GM12878 (cell line): ENCODE measurements around the gene NBR1. TPM values are rescaled to one million over a fixed set of nuclear protein-coding genes. Genes with fewer than 3 reads are reported as not detected.
"Not testable (repeated sequence)": the region's sequence is repeated elsewhere in the genome, so short reads cannot be mapped to it uniquely, and the experiment has no call there.

Experiments
- ATAC-seq: fragments of 200-7000 bp; cut with Tn5 transposase; 3 replicates; pipeline ENCODE4 v1.9.1; 2020; ENCODE audit warnings: mild to moderate bottlenecking, moderate library complexity
- BruUV-seq: library from RNA; stranded (reverse); fragments of 400-500 nt; replicated peaks from 2 replicates; lab custom pipeline; 2021; lab: Mats Ljungman, UMichigan
- CTCF ChIA-PET: fragments of 300-600 bp; sonication (Branson Sonifier 250); formaldehyde crosslinking; extraction: SDS; loops from one replicate; lab custom pipeline; 2021; ENCODE audit warnings: inconsistent platforms; lab: Yijun Ruan, JAX
- POLR2A ChIA-PET: fragments of 350-600 bp; formaldehyde crosslinking; extraction: SDS; loops from one replicate; lab custom pipeline; 2021; ENCODE audit warnings: inconsistent platforms; lab: Charles Lee
- RAD21 ChIA-PET: fragments of 300-600 bp; sonication (Branson Sonifier 250); formaldehyde crosslinking; loops from one replicate; lab custom pipeline; 2023; ENCODE audit warnings: antibody characterized with exemption; ENCODE audit not compliant: unreplicated experiment; lab: Charles Lee
- SMC1A ChIA-PET: fragments of 300-600 bp; sonication (Branson Sonifier 250); formaldehyde crosslinking; loops from one replicate; lab custom pipeline; 2023; ENCODE audit not compliant: unreplicated experiment, uncharacterized antibody; lab: Charles Lee
- DNase-seq: peaks from one replicate; pipeline ENCODE4 v3.0.0-alpha.2; 2011; ENCODE audit warnings: low read depth, low spot score
- FAIRE-seq: peaks from 3 replicates; lab custom pipeline; 2011; peaks lifted over from hg19 to GRCh38; lab: Jason Lieb, UNC
- H2AFZ ChIP-seq: 2 replicates; pipeline ENCODE4 v1.6.0; 2011; ENCODE audit warnings: low read depth, low read length, control low read depth; ENCODE audit not compliant: control insufficient read depth
- H3K27ac ChIP-seq: 2 replicates; pipeline ENCODE4 v1.5.1; 2011; ENCODE audit warnings: control low read depth; ENCODE audit not compliant: control insufficient read depth, insufficient read depth
- H3K27me3 ChIP-seq, 2 experiments: replicated peaks in 1 of 2; 2 replicates each; pipeline versions ENCODE4 v1.6.0 to v1.6.1; 2011; ENCODE audit warnings: low read length in 1 of 2; ENCODE audit not compliant: control insufficient read depth in 2 of 2, insufficient read depth in 2 of 2
- H3K36me3 ChIP-seq, 2 experiments: 2 replicates each; pipeline ENCODE4 v1.5.1; 2011; ENCODE audit warnings: low read length in 1 of 2; ENCODE audit not compliant: control insufficient read depth in 2 of 2, insufficient read depth in 2 of 2
- H3K4me1 ChIP-seq: 2 replicates; pipeline ENCODE4 v1.6.1; 2011; ENCODE audit warnings: mild to moderate bottlenecking, low read length, moderate library complexity, mixed read lengths; ENCODE audit not compliant: control insufficient read depth, insufficient read depth
- H3K4me2 ChIP-seq: 2 replicates; pipeline ENCODE4 v1.6.0; 2011; ENCODE audit warnings: control low read depth; ENCODE audit not compliant: control insufficient read depth, insufficient read depth
- H3K4me3 ChIP-seq: fragments of 200-600 bp; sonication (generic); 2 replicates; pipeline ENCODE4 v1.5.1; 2016
- H3K79me2 ChIP-seq: 2 replicates; pipeline ENCODE4 v1.6.0; 2011; ENCODE audit warnings: low read length; ENCODE audit not compliant: control insufficient read depth, insufficient read depth
- H3K9ac ChIP-seq: 2 replicates; pipeline ENCODE4 v1.8.0; 2011; ENCODE audit warnings: low read length, control low read depth, mixed read lengths; ENCODE audit not compliant: control insufficient read depth, insufficient read depth
- H3K9me3 ChIP-seq: replicated peaks from 3 replicates; pipeline ENCODE4 v1.5.1; 2011; ENCODE audit warnings: mild to moderate bottlenecking, low read length; ENCODE audit not compliant: control insufficient read depth, insufficient read depth
- H4K20me1 ChIP-seq: 2 replicates; pipeline ENCODE4 v1.6.0; 2011; ENCODE audit not compliant: control insufficient read depth, insufficient read depth
- CUX1 ChIP-seq: IDR thresholded peaks from 2 replicates; pipeline ENCODE4 v1.6.1; 2012; ENCODE audit warnings: improper control_type of control experiment, low read depth, low read length; ENCODE audit not compliant: insufficient replicate concordance
- IKZF1 ChIP-seq: fragments of 450-650 bp; conservative IDR thresholded peaks from 2 replicates; pipeline ENCODE4 v1.6.1; 2017; ENCODE audit warnings: antibody characterized with exemption, mild to moderate bottlenecking
- IRF5 ChIP-seq: fragments of 450-650 bp; IDR thresholded peaks from 2 replicates; pipeline ENCODE4 v1.6.1; 2017; ENCODE audit warnings: borderline replicate concordance
- RUNX3 ChIP-seq: IDR thresholded peaks from 2 replicates; pipeline ENCODE4 v1.6.1; 2012; ENCODE audit warnings: low read length, inconsistent platforms
- WGBS: methylation state at CpG from one replicate; pipeline ENCODE4 v1.1.6; 2016; ENCODE audit warnings: low lambda C conversion rate; ENCODE audit not compliant: insufficient replicate concordance, insufficient coverage; ENCODE audit errors: missing lambda C conversion rate; 5-methylcytosine and 5-hydroxymethylcytosine counted together
- in situ Hi-C: fragments of 300-500 bp; cut with MboI; formaldehyde crosslinking; loops from 9 replicates; pipeline ENCODE4 v1.14.3; 2018; ENCODE audit warnings: mixed read lengths
- intact Hi-C: fragments of 100-400 bp; cut with micrococcal nuclease; formaldehyde crosslinking; loops from one replicate; pipeline ENCODE4 v1.14.2; 2022; ENCODE audit not compliant: unreplicated experiment
- polyA plus RNA-seq, 11 experiments: library from polyadenylated mRNA; depleted of rRNA in 4 of 11; unstranded in 6 of 11; stranded (reverse) in 5 of 11; fragments of >200 nt; fragmentation: Nextera tagmentation in 4 of 11; fragmentation: Illumina TruSeq in 1 of 11; extraction: Ambion mirVana in 4 of 11; extraction: Trizol in 1 of 11; gene quantifications; 1 replicate in 1 of 11; 2 replicates in 10 of 11; pipeline versions ENCODE4 v1.2.1 to v1.2.3, GENCODE V29; 2011 to 2016; ENCODE audit warnings: inconsistent platforms in 2 of 11, missing spikeins in 2 of 11, low read depth in 1 of 11
- total RNA-seq, 4 experiments: library from RNA; depleted of rRNA in 3 of 4; stranded (reverse); fragments of >200 nt in 3 of 4; fragmentation: Illumina TruSeq in 1 of 4; extraction: Trizol in 1 of 4; gene quantifications; 2 replicates each; pipeline versions ENCODE4 v1.2.1 to v1.2.3, GENCODE V29; 2013 to 2021

The NBR1 gene
- total and polyA plus RNA-seq, 10 of the 15 experiments (the other 5 are each of a cell fraction or from before 2014, with no cell fraction given), result 3.5 to 55.2 (median 28.2) TPM

- ChIA-PET POLR2A (no interaction called here), SMC1A (no interaction called here), RAD21 (no interaction called here), CTCF (no interaction called here)
- Histone ChIP-seq H4K20me1 (no peaks in the 10 kb centered on the region), H3K27ac (no peak overlapping the region), H3K27me3 (no peaks in the 10 kb centered on the region), H2AFZ (no peak overlapping the region), H3K4me1 (no peaks in the 10 kb centered on the region), H3K4me3 (no peak overlapping the region), H3K36me3 (no peaks in the 10 kb centered on the region), H3K79me2 (no peaks in the 10 kb centered on the region), H3K9ac (no peak overlapping the region), H3K9me3 (no peaks in the 10 kb centered on the region), H3K4me2 (no peak overlapping the region)
- intact Hi-C loops (no loop called here), in situ Hi-C loops (loop anchor here (10.0 kb wide), 1 partner anchor 49 kb away; no protein-coding TSS in a partner anchor)
- 100% methylated on average over 3 of the region's 3 CpGs for WGBS
- TF ChIP-seq IRF5, result no peak
- TF ChIP-seq CUX1, result no peak
- no peak for TF ChIP-seq RUNX3
- no peak for TF ChIP-seq IKZF1
- no peak for ATAC-seq
- no peak for DNase-seq
- FAIRE-seq, result no peak
- no TSS peak for BruUV-seq
Measured at GRCh38 chr17:43155666-43156065, 15.3 kb upstream of the NBR1 start.

GRCh38 chr17:43159232-43159631 lies 11.8 kb upstream of the NBR1 start:
- intact Hi-C loops, H3K4me1 ChIP-seq, BruUV-seq, FAIRE-seq, SMC1A ChIA-PET, H4K20me1 ChIP-seq, DNase-seq, H3K4me2 ChIP-seq, ATAC-seq, H3K9ac ChIP-seq, POLR2A ChIA-PET, H3K27me3 ChIP-seq, H3K4me3 ChIP-seq, H3K36me3 ChIP-seq, H3K79me2 ChIP-seq, H3K27ac ChIP-seq, H3K9me3 ChIP-seq, H2AFZ ChIP-seq, CTCF ChIA-PET: not testable (repeated sequence)
- RAD21 ChIA-PET, result interaction anchor here (0.5 kb wide), 1 partner anchor 130 kb away, joined by 3 read pairs; no protein-coding TSS in a partner anchor
- 97% methylated on average over 12 of the region's 25 CpGs for WGBS
- in situ Hi-C loops, result loop anchor here (10.0 kb wide), 1 partner anchor 46 kb away; no protein-coding TSS in a partner anchor
